ENCODE results near the gene POLR3H.

Gene POLR3H

GRCh38 chr22:41511521-41511968 lies 32.7 kb downstream of the POLR3H start:
- DNase-seq (ENCODE audit: low read depth) = no peak
- Histone ChIP-seq H3K4me3 (ENCODE audit: low read length) (no peak overlapping the region), H3K9me3 (ENCODE audit: control insufficient read depth, low read length) (no peaks in the 10 kb centered on the region), H3K9ac (ENCODE audit: low read length) (no peak overlapping the region), H3K4me1 (ENCODE audit: control insufficient read depth, insufficient read depth, low read length) (peaks cover 17% of the 10 kb centered on the region), H3K36me3 (ENCODE audit: control insufficient read depth, insufficient read depth, low read length, severe bottlenecking) (peaks cover 79% of the 10 kb centered on the region), H3K27me3 (replicated peaks; ENCODE audit: control insufficient read depth, insufficient read depth, low read length) (no peaks in the 10 kb centered on the region)

GRCh38 chr22:41508770-41509170 lies 35.5 kb downstream of the POLR3H start:
- peak overlapping the region; percentile 25 for H3K9ac ChIP-seq (ENCODE audit: low read length)
- H3K27me3 ChIP-seq (replicated peaks; ENCODE audit: control insufficient read depth, insufficient read depth, low read length) = no peaks in the 10 kb centered on the region
- H3K4me3 ChIP-seq (ENCODE audit: low read length) = no peak overlapping the region
- H3K36me3 ChIP-seq (ENCODE audit: control insufficient read depth, insufficient read depth, low read length, severe bottlenecking) = peaks cover 53% of the 10 kb centered on the region
- peaks cover 27% of the 10 kb centered on the region for H3K4me1 ChIP-seq (ENCODE audit: control insufficient read depth, insufficient read depth, low read length)
- no peak for DNase-seq (ENCODE audit: low read depth)
- no peaks in the 10 kb centered on the region for H3K9me3 ChIP-seq (ENCODE audit: control insufficient read depth, low read length)

GRCh38 chr22:41507330-41508063 lies 36.8 kb downstream of the POLR3H start:
- no peak overlapping the region for H3K9ac ChIP-seq (ENCODE audit: low read length)
- peaks cover 48% of the 10 kb centered on the region for H3K36me3 ChIP-seq (ENCODE audit: control insufficient read depth, insufficient read depth, low read length, severe bottlenecking)
- H3K4me1 ChIP-seq (ENCODE audit: control insufficient read depth, insufficient read depth, low read length) = peaks cover 17% of the 10 kb centered on the region
- no peak for DNase-seq (ENCODE audit: low read depth)
- no peak overlapping the region for H3K4me3 ChIP-seq (ENCODE audit: low read length)
- no peaks in the 10 kb centered on the region for H3K27me3 ChIP-seq (replicated peaks; ENCODE audit: control insufficient read depth, insufficient read depth, low read length)
- H3K9me3 ChIP-seq (ENCODE audit: control insufficient read depth, low read length) = no peaks in the 10 kb centered on the region

- no peaks in the 10 kb centered on the region for H3K27me3 ChIP-seq (replicated peaks; ENCODE audit: control insufficient read depth, insufficient read depth, low read length)
- H3K4me3 ChIP-seq (ENCODE audit: low read length) = no peak overlapping the region
- H3K9me3 ChIP-seq (ENCODE audit: control insufficient read depth, low read length) = no peaks in the 10 kb centered on the region
- DNase-seq (ENCODE audit: low read depth) = no peak
- H3K36me3 ChIP-seq (ENCODE audit: control insufficient read depth, insufficient read depth, low read length, severe bottlenecking) = peaks cover 51% of the 10 kb centered on the region
- no peak overlapping the region for H3K9ac ChIP-seq (ENCODE audit: low read length)
- H3K4me1 ChIP-seq (ENCODE audit: control insufficient read depth, insufficient read depth, low read length) = peaks cover 13% of the 10 kb centered on the region
Measured at GRCh38 chr22:41505511-41506220, 38.6 kb downstream of the POLR3H start.

GRCh38 chr22:41504816-41505215 lies 39.5 kb downstream of the POLR3H start:
- H3K9ac ChIP-seq (ENCODE audit: low read length) = no peak overlapping the region
- peaks cover 13% of the 10 kb centered on the region for H3K4me1 ChIP-seq (ENCODE audit: control insufficient read depth, insufficient read depth, low read length)
- H3K4me3 ChIP-seq (ENCODE audit: low read length) = no peak overlapping the region
- no peaks in the 10 kb centered on the region for H3K9me3 ChIP-seq (ENCODE audit: control insufficient read depth, low read length)
- no peaks in the 10 kb centered on the region for H3K27me3 ChIP-seq (replicated peaks; ENCODE audit: control insufficient read depth, insufficient read depth, low read length)
- H3K36me3 ChIP-seq (ENCODE audit: control insufficient read depth, insufficient read depth, low read length, severe bottlenecking) = peaks cover 45% of the 10 kb centered on the region
- no peak for DNase-seq (ENCODE audit: low read depth)

- Histone ChIP-seq H3K4me1 (ENCODE audit: control insufficient read depth, insufficient read depth, low read length) (peaks cover 13% of the 10 kb centered on the region), H3K9me3 (ENCODE audit: control insufficient read depth, low read length) (no peaks in the 10 kb centered on the region), H3K36me3 (ENCODE audit: control insufficient read depth, insufficient read depth, low read length, severe bottlenecking) (peaks cover 47% of the 10 kb centered on the region), H3K9ac (ENCODE audit: low read length) (no peak overlapping the region), H3K4me3 (ENCODE audit: low read length) (no peak overlapping the region), H3K27me3 (replicated peaks; ENCODE audit: control insufficient read depth, insufficient read depth, low read length) (no peaks in the 10 kb centered on the region)
- DNase-seq (ENCODE audit: low read depth) = no peak
Measured at GRCh38 chr22:41504397-41504796, 39.9 kb downstream of the POLR3H start.

- Histone ChIP-seq H3K4me3 (ENCODE audit: low read length) (no peak overlapping the region), H3K4me1 (ENCODE audit: control insufficient read depth, insufficient read depth, low read length) (peaks cover 17% of the 10 kb centered on the region), H3K9ac (ENCODE audit: low read length) (no peak overlapping the region), H3K9me3 (ENCODE audit: control insufficient read depth, low read length) (no peaks in the 10 kb centered on the region), H3K27me3 (replicated peaks; ENCODE audit: control insufficient read depth, insufficient read depth, low read length) (no peaks in the 10 kb centered on the region), H3K36me3 (ENCODE audit: control insufficient read depth, insufficient read depth, low read length, severe bottlenecking) (peaks cover 40% of the 10 kb centered on the region)
- no peak for DNase-seq (ENCODE audit: low read depth)
Measured at GRCh38 chr22:41501209-41501608, 43.1 kb downstream of the POLR3H start.

- Histone ChIP-seq H3K9me3 (ENCODE audit: control insufficient read depth, low read length) (no peaks in the 10 kb centered on the region), H3K9ac (ENCODE audit: low read length) (no peak overlapping the region), H3K36me3 (ENCODE audit: control insufficient read depth, insufficient read depth, low read length, severe bottlenecking) (peaks cover 46% of the 10 kb centered on the region), H3K4me3 (ENCODE audit: low read length) (no peak overlapping the region), H3K4me1 (ENCODE audit: control insufficient read depth, insufficient read depth, low read length) (peaks cover 17% of the 10 kb centered on the region), H3K27me3 (replicated peaks; ENCODE audit: control insufficient read depth, insufficient read depth, low read length) (no peaks in the 10 kb centered on the region)
- DNase-seq (ENCODE audit: low read depth) = no peak
Measured at GRCh38 chr22:41500303-41500702, 44.0 kb downstream of the POLR3H start.

- Histone ChIP-seq H3K9me3 (ENCODE audit: control insufficient read depth, low read length) (no peaks in the 10 kb centered on the region), H3K27me3 (replicated peaks; ENCODE audit: control insufficient read depth, insufficient read depth, low read length) (no peaks in the 10 kb centered on the region), H3K9ac (ENCODE audit: low read length) (no peak overlapping the region), H3K4me3 (ENCODE audit: low read length) (no peak overlapping the region), H3K4me1 (ENCODE audit: control insufficient read depth, insufficient read depth, low read length) (peaks cover 16% of the 10 kb centered on the region), H3K36me3 (ENCODE audit: control insufficient read depth, insufficient read depth, low read length, severe bottlenecking) (peaks cover 46% of the 10 kb centered on the region)
- DNase-seq (ENCODE audit: low read depth) = no peak
Measured at GRCh38 chr22:41499624-41500280, 44.5 kb downstream of the POLR3H start.

- Histone ChIP-seq H3K27me3 (replicated peaks; ENCODE audit: control insufficient read depth, insufficient read depth, low read length) (no peaks in the 10 kb centered on the region), H3K9me3 (ENCODE audit: control insufficient read depth, low read length) (no peaks in the 10 kb centered on the region), H3K9ac (ENCODE audit: low read length) (no peak overlapping the region), H3K36me3 (ENCODE audit: control insufficient read depth, insufficient read depth, low read length, severe bottlenecking) (peaks cover 41% of the 10 kb centered on the region), H3K4me1 (ENCODE audit: control insufficient read depth, insufficient read depth, low read length) (peaks cover 12% of the 10 kb centered on the region), H3K4me3 (ENCODE audit: low read length) (no peak overlapping the region)
- DNase-seq (ENCODE audit: low read depth) = no peak
Measured at GRCh38 chr22:41498303-41498835, 45.9 kb downstream of the POLR3H start.
